Stimulated activated naive CD8-positive, alpha-beta T cell treated with anti-CD3 and anti-CD28 coated beads, Interleukin-15, Interleukin-2, amounts not matched to agents 100 U/mL and 50 U/mL, for 24 hours (primary cell): ENCODE data around the gene SMIM41.

Experiments used
- ATAC-seq: fragments of 150-1000 bp; cut with Tn5 transposase; one replicate; pipeline ENCODE4 v1.10.0; 2021
- DNase-seq: peaks from one replicate; pipeline ENCODE4 v3.0.0; 2021

The SMIM41 gene

DNA sequence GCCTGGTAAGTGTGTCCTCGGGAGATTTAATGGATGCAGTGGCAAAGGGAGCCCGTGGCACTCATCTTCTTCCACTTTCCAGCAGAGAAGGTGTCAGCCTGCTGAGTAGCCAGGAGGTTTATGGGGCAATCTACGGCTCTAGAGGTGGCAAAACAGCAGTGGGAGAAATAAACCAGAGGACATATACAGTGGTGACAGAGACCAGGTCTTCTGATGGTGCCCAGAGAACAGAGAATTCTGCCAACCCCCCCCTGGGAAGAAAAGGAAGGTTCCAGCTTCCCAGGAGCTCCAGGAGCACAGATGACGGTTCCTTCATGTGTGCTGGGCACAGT is 43.0 kb downstream of the SMIM41 start:
- no peak for DNase-seq
- no peak for ATAC-seq

DNA sequence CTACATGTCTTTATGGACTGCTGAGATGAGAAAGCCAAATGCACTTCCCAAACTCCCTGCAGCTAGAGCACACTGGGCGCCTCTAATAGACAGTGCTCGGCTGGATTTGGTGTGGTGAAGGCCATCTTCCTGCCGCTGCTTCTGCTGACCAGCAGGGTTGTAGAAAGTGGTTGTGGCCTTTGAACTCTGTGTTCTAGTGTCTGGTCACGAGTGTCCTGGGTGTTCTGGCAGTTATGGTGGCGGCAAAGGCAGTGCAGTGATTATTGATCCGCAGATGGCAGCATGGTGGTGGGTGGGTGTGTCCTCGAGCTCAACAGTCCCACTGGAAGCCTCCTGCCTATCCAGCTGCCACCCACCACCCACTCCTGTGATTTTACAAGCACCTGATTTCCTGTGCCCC is 43.4 kb downstream of the SMIM41 start:
- ATAC-seq, result no peak

DNA sequence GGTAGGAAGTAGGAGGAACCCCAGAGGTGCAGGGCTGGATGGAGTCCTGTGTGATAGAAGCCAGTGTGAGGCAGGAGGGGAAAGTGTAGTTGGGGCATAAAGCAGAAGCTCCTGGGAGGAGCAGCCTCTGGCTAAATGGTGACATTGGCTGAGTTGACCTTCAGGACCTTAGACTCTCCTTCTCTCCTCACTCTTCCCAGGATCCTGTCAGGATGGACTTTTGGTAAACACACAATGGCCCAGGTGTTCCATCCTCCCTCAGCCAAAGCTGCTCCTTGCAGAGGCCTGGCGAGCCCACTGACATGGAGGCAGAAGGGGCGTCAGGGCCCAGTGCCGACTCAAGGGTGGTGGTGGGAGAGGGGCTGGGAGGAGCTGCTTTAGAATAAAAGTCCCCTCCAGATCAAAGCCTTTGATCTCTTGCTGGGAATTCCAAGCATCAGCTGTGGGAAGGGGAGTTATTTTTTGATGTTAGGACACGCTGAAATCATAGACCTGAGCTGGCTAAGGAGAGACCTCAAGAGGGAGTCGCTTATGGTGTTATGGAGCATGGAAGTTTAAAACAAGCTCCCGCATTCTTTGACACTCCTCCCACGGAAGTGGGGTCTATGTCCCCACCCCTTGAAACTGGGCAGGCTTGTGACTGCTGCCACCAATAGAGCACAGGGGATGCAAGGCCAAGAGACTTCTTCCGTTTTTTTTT is 44.1 kb downstream of the SMIM41 start:
- ATAC-seq (no peak), DNase-seq (no peak)

More for the DNA sequence above, 43.4 kb downstream of the SMIM41 start:
- no peak for DNase-seq

DNA sequence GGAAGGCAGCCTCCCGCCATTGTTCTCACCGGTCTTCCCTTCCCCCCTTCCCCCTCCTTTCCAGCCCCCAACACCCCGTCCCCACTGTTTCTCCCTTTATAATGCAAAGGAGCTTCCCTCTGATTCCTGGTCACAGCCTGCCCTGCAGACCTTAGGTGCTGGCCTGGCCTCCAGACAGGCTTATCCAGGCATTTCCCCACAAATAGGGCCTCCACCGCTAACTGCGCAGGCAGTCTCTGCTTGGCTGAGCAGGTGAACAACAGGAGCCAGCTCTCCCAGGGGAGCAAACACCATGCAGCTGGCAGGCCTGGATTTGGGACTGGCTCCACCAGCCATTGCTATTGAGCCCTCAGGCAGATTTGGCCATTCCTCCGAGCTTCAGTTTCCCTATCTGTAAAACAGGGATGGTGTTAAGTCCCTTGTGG is 46.0 kb downstream of the SMIM41 start:
- DNase-seq (no peak), ATAC-seq (no peak)

DNA sequence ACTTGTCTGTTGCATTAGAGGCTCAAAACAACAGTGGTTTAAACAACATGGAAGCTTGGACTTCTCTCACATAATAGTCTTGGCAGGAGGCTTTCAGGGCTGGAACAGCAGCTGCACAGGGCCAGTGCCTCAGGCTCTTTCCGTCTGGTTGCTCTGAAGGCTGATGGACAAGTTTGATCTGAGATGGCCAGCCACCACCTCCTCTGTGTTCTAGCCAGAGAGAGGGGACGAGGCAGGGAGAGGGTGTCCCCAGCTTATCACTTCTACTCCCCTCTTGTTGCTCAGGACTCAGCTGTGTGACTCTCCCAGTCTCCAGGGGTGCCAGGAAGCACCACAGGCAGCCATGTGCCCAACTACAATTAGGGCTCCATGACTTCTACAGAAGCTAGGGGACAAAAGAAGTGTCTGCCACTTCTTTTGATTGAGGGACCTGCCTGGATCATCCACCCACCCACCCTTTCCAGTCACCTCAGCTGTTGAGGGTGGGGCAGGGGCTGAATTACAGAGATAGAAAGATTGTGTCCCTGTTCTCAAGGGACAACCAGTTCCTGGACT is 46.6 kb downstream of the SMIM41 start:
- no peak for ATAC-seq
- no peak for DNase-seq

DNA sequence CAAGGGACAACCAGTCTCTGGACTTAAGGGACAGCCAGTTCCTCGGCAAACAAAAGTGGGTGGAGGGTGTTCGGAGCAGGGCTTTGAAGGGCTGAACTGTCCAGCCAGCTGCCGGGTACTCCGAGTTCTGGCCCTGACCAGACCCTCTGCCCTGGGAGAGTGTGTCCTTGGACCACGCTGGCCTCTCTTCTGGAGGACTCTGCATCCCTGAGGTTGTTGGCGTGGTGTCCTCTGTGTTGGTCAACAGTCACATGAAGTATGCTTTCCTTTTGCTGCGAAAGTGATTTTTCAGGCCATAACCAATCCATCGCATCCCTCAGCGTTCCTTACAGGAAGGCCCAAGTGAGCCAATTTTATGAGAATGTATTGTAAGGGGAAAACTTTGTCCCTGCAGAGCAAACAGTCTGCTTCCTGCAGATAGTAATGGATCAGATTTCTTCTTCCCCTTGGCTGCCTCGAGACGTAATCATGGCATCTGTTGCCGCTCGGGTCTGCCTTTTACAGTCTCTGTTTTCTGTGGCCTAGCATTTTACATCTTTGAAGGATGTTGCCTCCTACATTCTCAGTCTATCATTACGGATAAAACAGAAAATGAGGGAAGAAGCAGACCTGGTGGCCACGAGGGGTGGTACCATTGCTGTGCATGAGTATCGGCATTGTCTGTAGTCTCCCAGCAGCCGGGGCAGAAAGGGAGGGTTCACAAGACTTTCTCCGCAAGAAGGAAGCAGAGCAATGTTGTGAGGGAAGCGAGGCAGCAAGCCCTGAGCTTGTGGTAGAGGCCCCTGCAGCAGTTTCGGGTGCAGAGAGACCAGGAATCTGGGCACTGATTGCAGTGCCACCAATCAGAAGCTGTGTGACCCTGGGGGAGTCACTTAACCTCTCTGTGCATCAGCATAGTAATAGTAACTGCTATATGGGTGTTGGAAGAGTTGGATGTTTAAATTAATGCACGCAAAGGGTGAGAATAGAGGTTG is 47.4 kb downstream of the SMIM41 start:
- no peak for ATAC-seq
- no peak for DNase-seq

DNA sequence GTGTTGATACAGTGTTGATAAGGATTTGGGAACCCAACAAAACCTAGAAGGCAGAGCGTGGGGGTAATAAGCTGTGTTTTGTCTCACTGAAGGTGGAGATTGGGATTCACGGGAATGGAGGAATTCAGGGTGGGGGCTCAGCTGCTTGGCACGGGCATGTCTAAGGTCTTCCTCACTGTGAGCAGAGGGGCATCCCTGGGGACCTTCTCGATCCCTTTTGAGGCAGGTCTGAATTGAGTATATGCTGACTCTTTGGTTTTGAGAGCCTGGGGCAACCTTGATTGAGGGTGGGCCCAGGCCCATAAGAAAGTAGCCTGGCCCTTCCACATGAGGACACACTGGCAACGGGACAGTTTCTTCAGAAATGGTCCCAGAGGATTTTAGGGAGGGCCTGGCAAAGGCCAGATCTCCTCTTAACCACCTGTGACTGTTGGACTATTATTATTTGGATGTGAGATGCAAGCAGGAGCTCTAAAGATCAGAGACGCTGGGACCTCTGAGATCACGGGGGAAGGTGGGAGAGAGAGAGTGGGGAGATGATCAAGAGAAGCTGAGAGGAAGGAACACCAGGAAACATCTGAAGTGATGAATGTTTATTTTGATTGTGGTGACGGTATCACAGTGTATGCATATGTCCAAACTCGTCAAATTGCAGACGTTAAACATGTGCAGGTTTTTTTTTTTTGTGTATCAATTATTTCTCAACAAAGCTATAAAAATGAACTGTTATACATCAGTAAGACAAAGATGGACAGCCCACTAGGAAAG is 48.4 kb downstream of the SMIM41 start:
- DNase-seq (no peak), ATAC-seq (no peak)

DNA sequence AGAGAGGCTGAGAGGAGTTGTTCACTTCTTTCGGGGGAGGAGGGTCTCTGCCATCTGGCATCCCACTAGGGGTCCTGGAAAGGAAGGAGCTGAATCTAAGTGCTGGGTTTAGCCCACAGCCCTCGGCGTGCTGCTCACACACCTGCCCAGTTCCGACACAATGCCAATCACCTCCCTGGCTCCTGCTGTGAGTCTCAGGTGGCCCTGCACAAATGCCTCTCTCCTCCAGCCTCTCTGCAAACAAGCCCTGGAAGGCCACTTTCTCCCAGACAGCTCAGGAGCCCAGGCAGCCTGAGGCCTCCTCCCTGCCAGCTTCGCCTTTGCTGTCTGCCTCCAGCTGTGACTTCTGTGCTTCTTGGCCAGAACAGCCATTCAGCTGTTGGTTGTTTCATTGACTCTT is 51.2 kb downstream of the SMIM41 start:
- ATAC-seq (no peak), DNase-seq (no peak)

DNA sequence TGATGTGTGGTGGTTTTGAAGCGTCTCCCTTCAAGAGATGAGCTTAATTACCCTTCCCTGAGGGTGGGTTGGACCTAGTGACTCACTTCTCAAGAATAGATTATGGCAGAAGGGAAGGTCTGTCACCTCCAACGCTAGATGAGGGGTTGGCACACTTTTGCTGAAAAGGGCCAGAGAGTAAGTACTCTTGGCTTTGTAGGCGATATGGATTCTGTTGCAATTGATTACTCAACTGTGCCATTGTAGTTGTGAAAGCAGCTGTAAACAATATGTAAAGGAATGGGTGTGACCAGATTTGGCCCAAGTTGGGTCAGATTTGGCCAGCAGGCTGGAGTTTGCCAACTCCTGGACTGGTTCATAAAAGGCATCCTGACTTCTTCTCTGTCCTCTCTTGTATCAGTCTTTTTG is 53.3 kb downstream of the SMIM41 start:
- DNase-seq (no peak), ATAC-seq (no peak)

DNA sequence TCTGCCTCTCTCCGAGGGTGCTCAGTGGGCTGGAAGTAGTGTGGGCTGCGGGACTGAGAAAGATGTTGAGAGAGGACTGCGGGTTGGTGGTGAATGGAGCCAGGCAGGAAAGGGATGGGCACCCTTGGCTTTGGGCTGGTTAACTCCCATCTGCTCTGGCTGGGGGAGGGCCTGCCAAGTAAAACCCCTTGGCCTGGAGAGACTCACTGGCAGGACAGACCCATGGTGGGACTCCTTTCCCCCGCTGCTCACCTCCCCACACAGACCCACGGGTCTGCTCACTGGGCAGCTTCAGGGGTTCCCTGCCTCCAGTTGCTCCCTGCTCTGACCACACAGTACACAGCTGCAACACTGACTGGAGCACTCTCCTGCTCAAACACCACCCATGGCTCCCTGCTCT is 58.2 kb downstream of the SMIM41 start:
- ATAC-seq (no peak), DNase-seq (no peak)

DNA sequence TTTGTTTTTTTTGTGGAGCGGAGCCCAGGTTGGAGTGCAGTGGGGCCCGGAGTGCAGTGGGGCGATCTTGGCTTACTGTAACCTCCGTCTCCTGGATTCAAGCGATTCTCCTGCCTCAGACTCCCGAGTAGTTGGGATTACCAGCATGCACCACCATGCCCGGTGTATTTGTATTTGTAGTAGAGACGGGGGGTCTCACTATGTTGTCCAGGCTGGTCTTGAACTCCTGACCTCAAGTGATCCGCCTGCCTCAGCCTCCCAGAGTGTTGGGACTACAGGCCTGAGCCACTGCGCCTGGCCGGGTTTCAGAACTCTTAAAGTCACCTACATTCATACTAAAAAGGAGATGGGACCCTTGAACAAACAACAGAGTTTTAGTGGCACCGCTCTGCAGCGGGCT is 59.6 kb downstream of the SMIM41 start:
- no peak for ATAC-seq
- no peak for DNase-seq

DNA sequence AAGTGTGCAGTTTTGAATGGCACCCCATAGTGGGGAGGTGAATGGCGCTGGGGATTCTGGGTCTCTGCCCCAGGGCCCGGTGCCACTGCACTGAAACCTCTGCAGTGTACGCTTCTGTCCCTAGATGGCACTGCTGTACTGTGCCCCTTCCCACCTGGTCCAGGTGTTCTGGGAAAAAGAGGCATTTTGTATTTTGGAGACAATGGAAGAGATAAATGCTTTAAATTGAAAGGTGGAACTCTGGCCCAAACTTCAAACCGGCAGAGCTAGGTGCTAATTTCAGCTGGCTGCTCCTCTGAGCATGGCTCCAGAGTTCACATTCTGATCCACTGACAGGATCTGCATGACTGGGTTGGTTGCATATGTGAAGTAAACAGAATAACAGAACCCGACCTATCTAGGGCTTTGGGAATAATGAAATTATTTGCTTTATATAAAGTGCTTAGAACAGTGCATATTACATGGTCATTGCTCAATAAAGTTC is 60.1 kb downstream of the SMIM41 start:
- peak; percentile 69 for ATAC-seq
- peak; percentile 47 for DNase-seq

DNA sequence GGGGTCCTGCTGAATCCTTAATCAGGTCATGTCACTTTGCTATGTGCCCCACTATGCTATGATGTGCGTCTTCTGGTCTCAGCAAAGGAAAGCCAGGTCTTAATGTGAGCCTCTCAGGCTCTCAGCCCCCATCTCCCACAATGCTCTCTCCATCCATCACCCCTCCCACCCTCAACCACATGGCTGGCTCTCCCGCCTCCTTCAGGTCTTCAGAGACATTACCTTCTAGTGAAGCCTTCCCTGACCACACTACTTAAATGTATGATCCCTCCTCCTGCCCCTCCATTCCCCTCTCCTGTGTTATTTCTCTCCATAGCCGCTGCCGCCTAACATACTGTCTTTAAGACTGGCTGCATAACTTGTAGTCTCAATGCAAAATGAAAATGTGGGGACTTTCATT is 61.8 kb downstream of the SMIM41 start:
- ATAC-seq (no peak), DNase-seq (no peak)

DNA sequence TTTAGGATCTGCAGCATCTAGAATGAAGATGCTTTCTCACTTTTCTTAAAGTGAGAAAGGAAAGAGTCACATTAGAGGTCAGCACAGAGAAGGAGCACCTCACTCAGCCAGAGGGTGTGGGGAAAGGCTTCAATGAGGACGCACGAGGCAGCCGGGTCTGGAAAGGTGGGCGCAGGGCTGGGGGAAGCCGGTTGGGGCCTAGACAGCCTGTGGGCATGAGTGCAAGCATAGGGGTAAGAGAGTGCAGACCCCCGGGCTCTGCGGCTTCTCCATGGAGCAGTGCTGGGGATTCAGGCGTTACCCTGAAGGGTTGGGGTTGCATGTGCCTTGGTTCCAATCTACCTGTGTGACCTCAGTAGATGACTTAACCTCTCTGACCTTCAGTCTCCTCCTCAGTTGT is 62.4 kb downstream of the SMIM41 start:
- DNase-seq (no peak), ATAC-seq (no peak)

DNA sequence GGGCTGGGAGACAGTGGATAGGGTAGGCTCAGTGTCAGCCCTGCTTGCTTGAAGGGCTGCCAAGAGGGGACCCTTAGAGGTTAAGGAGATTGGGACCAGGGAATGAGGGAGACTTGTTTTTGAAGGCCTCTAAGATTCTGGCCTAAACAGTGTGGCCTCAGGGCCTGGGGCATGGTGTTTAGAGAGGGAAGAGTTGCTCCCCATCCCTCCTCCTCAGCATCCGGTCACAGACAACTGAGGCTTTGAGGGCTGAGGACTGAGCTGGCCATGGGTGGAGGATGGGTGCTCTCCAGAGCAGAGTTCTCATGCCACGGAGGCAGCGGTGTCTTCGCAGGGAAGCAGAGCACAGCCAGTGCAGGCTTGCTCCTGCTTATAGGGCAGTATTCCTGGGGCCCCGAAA is 62.9 kb downstream of the SMIM41 start:
- ATAC-seq, result no peak
- no peak for DNase-seq

DNA sequence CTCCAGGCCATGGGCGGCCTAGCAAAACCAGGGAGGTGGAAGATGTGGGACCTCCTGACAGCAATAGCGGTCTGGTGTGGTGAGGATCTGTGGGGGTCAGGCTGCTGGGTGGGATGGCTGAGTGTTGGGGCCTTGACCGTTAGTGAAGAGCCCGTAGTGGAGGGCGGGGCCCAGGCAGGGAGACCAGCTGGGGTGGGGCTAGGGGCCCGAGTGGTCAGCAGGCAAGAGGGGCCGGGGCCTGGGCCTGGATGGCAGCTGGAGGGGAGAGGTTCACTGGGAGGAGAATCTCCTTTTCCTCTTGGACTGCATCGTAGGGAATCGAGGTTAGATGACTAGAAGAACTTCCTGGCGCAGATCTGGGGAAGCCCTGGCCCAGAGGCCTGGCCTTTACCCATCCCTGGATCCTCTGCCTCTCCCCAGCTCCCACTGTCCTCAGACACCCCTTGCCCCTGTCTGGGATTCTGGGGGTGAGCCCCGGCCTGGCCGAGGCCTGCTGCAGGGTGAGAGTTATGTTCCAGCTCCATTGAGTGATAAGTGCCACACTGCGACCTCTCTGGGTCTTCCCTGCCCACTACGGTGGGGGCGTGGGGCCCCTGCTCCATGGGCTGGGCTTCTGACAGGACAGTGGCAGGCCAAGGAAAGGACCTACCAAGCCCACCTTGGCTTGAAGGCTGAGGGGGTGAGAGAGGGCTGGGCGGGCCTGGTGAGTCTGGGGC is 65.2 kb downstream of the SMIM41 start:
- DNase-seq (no peak), ATAC-seq (no peak)

DNA sequence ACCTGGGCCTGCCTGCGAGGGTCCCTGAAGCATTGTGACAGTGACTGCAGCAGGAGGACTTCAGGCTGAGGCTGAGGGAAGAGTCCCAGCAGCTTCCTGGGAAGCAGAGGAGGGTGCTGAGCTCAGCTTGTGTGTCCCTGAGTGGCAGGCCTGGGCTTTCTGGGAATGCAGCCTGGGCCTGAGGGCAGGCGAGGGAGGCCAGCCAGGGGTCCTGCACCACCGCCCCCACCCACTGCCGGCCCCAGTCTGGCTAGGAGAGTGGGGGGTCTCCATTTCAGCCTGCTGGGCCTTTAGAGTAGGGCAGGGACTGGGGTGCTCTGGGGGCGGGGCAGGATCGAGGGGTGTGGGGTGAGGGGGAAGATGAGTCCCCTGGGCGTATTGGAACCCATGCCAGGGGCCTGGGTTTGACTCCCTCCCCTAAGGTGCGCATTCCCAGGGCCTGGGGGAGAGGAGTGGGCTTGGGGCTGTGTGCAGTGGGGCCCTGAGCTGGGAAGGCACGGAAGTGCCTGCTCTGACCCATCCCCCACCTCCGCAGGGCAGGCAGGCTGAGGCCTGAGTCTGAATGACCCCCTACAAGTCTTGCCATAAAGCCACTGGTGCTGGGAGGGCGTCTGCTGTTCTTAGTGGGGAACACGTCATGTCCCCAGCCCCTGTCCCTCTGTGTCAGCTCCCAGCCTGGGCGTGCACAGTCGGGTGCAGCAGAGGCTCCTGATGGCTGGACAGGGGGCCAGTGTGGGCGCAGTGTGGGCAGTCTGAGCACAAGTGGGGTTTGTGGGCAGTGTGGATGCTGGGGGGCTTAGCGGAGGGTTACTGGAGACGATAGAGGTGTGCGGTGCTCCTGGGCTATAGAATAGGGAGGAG is 66.0 kb downstream of the SMIM41 start:
- DNase-seq, result no peak
- ATAC-seq, result no peak

DNA sequence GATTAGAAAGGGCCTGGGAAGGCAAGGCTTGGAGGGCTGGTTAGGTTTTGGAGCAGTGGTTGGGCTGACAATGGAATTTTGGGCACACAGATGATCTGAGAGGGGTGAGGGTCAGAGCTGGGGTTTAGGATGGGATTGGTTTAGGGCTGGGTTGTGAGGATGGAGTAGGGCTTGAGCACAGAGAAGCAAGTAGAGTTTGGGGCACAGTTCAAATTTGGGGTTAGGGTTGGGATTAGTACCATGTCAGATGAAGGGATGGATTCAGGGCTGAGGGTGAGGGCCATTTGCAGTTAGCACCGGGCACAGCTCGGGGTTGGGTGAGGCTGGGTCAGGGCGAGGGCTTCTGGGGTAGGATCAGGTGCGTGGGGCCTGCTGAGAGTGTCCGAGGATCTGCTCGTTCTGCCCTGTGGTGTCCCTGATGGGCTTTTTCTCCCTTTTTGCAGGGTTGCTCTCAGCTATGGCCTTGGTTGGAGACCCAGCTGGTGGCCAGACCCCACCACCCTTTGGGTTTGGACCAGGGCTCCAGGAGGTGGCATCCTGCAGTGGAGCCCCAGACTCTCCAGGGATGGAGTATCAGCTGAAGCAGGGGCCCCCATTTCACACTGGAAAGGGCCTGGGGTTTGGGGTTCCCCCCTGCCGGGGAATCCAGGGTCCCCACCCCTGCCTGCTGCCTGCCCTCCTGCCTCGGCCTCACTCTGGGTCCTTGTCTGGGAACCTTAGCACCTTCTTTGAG is 66.8 kb downstream of the SMIM41 start:
- DNase-seq (no peak), ATAC-seq (no peak)

DNA sequence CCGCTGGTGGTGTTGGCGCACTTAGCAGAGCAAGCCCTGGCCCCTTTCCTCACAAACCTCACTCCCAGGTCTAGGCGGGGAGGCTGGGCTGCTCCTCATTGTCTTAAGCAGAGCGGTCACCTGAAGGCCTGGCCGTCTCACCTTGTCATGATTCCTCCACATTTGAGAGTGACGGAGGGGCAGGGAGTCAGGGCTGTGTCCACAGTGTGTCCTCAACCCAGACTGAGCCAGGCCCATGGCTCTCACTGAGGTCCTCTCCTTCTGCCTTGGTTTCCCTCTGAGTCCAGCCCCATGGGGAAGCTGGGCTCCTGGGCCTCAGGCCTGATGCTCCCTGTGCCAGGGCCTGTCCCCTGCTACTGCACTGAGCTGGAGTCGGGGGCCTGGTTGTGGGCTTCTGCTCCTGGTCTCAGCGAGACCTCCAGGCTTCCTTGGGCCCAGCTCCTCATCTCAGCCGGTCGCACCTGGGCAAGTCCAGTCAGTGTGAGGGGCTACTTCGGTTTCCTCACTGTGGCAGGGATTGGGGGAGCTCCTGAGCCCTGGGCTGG is 67.4 kb downstream of the SMIM41 start:
- no peak for ATAC-seq
- no peak for DNase-seq
